Head of caudate nucleus (tissue), 42 donors: ENCODE results near the gene SEC16B.

Experiments used
- DNase-seq, 42 donors: peaks; one replicate each; pipeline versions ENCODE4 v3.0.0 to v3.0.0-alpha.2; 2020 to 2021; ENCODE audit warnings: mixed read lengths in 7 of 42
- intact Hi-C: fragments of 100-400 bp; cut with DNase I; formaldehyde crosslinking; loops from one replicate; pipeline ENCODE4 v1.15.0; 2022

Gene SEC16B

DNA sequence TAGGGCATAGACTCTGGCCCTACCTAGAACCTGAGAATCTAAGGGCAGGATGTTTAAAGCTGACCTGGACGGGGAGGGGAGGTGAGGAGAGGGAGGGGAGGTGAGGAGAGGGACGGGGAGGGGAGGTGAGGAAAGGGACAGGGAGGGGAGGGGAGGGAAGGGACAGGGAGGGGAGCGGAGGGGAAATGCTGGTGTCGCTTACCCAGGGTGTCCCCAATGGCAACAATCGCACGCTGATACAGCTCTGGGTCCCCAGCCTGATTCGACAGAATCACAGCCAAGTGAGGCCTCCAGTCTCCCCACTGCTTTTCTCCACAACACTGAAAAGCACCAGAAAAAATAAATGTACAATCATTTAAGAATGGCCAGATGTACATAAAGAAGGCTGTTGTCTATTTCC is 22.2 kb downstream of the SEC16B start:
- DNase-seq, result no peak
- intact Hi-C loops, result loop anchor here (5.0 kb wide), 1 partner anchor 1050 kb away; no protein-coding TSS in a partner anchor

GRCh38 chr1:177945943-177946650 is 23.8 kb downstream of the SEC16B start:
- intact Hi-C loops, result loop anchor here (5.0 kb wide), 1 partner anchor 1049 kb away; no protein-coding TSS in a partner anchor
- peak; percentile 39 to 87 (median 70) for DNase-seq

DNA sequence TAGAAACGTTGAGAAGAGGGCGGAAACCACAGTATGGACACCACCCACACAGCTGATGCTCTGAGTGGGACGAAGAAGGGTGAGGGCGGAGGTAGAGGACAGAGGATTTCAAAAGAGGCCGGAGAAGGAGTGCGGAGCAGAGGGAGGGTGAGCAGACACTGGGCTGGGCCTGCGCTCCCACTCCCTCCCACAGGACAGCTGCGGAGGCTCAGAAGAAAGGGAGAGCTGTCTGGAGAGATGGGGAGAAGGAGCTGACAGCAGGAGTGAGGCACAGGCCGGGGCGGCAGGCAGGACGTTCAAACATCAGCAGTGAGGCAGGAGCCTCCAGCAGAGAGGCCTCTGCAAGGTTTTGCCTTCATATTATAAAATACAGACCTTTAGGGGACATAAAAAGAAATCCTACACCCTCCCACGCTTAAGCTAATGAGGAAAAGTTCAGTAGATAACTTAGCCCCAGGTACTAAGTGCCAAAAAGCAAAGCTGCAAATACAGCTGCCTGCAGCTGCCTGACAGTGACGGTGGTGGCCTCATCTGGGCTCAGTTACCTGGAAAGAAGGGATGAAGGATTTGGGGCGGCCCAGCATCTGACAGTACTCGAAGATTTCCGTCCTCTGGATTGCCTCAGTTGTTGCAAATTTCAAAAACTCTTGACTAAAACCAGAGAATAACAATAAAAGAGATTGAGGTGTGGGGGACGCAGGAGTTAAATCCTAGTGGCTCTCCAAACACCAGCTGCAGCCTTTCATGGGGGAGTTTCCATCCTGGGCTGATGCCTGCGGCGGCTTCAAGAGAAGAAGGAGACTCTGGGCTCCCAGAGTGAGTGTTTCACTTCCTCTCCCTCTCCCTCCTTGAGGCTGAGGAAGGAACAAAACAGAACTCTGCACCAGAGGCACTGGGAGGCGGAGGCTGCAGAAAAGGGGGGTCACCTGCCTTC is 25.6 kb downstream of the SEC16B start:
- intact Hi-C loops, result no loop called here
- DNase-seq, result peak in 11 of 42 donors; percentile 10 to 57 (median 19)

DNA sequence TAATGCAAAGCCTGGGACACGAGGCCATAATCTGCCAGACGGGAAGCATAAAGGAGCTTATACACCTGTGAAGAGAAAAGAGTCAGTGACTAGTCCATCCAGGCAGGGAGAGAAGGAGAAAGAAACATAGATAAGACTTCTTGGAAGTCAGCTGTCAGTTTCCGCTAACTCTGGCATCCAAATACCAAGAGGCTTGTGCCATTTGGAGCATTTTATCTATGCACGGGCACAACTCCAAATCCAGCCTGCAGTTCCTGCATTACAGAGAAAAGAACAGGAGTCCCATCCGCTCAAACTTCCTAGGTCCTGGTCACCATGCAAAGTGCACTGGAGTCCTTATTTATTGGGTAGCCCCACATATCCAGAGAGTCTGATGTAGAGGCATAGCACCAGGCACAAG is 27.9 kb downstream of the SEC16B start:
- intact Hi-C loops, result no loop called here

DNA sequence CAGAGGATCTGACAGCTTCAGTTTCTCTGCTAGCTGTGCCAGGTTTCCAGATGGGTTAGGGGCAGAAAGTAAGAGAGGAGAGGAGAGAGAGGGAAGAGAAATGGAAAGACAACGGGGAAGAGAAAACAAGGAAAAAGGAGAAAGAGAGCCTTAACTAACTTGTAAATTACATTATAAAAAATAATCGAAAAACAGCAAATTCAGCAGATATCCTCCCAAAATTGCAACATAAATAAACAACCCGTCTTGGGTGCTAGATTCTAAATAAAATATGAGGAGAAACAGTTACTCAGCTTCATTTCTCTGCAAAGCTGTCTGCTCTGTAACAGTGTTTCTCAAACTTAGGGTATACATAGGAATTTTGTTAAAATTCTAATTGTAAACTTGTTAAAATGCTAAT is 29.2 kb downstream of the SEC16B start:
- DNase-seq, result no peak
- intact Hi-C loops, result no loop called here

More for the DNA sequence above, 27.9 kb downstream of the SEC16B start:
- no peak for DNase-seq

- no peak for DNase-seq
- intact Hi-C loops, result no loop called here
Measured at GRCh38 chr1:177937931-177938330, 31.9 kb downstream of the SEC16B start.

- DNase-seq, result no peak
- intact Hi-C loops, result no loop called here
Measured at GRCh38 chr1:177937174-177937770, 32.6 kb downstream of the SEC16B start.

- intact Hi-C loops, result no loop called here
- DNase-seq, result no peak
Measured at GRCh38 chr1:177935638-177936415, 34.0 kb downstream of the SEC16B start.

DNA sequence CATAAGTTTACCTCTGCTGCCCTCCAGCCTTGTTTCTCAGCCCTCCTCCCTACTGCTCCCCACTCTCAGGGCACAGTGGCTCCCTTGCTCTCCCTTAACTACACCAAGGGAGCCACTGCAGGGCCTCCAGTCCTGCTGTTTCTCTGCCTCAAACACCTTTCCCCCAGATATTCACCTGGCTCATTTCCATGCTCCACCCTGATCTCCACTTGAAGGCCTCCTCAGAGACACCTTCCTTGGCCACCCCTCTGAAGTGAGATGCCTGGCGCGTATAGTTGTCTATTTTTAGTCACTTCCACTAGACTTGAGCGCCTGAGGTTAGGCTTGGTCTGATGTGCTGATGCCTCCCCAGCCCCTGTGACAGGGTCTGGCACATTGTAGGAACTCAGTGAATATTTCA is 34.9 kb downstream of the SEC16B start:
- DNase-seq, result no peak
- intact Hi-C loops, result no loop called here

GRCh38 chr1:177934461-177934860 is 35.4 kb downstream of the SEC16B start:
- no peak for DNase-seq
- intact Hi-C loops, result no loop called here

GRCh38 chr1:177933881-177934280 is 36.0 kb downstream of the SEC16B start:
- intact Hi-C loops, result no loop called here
- DNase-seq, result no peak

- no peak for DNase-seq
- intact Hi-C loops, result no loop called here
Measured at GRCh38 chr1:177932123-177932522, 37.7 kb downstream of the SEC16B start.

GRCh38 chr1:177928952-177929351 is 40.9 kb downstream of the SEC16B start:
- intact Hi-C loops, result no loop called here
- no peak for DNase-seq

DNA sequence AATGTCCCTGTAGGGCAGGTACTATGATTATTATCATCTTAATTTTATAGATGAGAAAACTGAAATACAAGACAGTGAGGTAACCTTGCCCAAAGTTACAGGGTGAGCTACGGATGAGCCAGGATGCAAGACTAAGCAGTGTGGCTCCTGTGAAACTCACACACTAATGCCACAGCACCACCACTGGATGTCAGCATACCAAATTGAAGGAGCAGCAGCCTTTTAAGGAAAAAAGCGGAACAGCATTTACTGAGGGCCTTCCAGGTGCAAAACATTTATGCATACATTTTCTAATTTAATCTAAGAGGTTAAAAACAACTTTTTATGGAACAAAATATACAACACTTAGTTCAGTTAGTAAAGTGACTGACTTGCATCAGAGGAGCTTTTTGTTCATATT is 41.7 kb downstream of the SEC16B start:
- intact Hi-C loops, result no loop called here
- DNase-seq, result peak in 10 of 42 donors; percentile 14 to 66 (median 40)

DNA sequence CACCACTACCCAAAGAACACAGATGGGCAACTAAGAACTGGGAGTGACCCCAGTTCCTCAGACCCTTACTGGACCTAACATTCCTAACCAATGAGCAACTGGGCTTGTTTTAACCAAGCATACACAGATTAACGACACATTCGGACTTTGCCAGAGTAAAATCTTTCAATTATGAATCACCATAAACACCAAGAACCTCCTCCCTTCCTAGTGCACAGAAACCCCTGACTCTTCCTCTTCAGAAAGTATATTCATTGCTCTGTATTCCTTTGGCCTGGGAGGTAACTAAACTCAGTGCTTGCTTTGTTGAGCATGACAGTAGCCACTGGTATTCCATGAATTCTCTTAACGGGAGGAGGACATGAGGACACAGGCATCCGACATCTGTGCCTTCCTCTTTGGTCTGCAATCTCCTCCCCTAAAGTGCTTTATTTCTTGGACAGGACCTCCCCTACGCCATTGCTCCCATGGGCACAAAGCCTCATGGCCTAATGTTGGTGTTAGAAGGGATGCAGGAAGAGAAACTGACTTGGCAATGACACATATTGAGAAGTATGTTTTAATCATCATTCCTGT is 42.7 kb downstream of the SEC16B start:
- intact Hi-C loops, result no loop called here
- no peak for DNase-seq

GRCh38 chr1:177926201-177926600 is 43.7 kb downstream of the SEC16B start:
- intact Hi-C loops, result no loop called here
- DNase-seq, result no peak

- no peak for DNase-seq
- intact Hi-C loops, result no loop called here
Measured at GRCh38 chr1:177925006-177925405, 44.9 kb downstream of the SEC16B start.

DNA sequence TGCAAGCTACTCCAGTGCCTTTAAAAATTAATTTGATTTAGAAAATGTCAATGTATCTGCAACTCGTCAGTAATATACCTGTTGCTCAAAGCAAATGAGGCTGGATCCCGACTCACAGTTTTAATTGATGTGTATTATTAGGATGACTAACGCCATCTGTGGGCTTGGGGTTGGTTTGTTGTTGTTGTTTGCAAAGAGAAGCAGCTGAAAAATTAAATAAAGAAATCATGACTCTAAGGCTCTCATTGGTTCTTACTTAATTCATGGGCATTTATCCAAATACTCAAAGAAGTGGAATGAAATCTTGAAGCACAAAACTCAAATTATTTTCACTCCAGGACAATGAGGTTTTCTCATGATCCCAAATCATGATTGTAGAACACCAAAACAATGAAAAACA is 46.4 kb downstream of the SEC16B start:
- DNase-seq, result no peak
- intact Hi-C loops, result no loop called here

- intact Hi-C loops, result no loop called here
Measured at GRCh38 chr1:177922209-177922608, 47.6 kb downstream of the SEC16B start.

More at GRCh38 chr1:177922209-177922608, 47.6 kb downstream of the SEC16B start:
- DNase-seq, result no peak
